ENCODE measurements around the gene CWC27.

Gene CWC27

GRCh38 chr5:64939772-64940510 is 171.2 kb downstream of the CWC27 start (continued):
- TF ChIP-seq TCF7L2 (IDR thresholded peaks at IDR 0.05; ENCODE audit: borderline replicate concordance, low read depth, low read length) (no peak), ZNF768 (tag by site-specific recombination; IDR thresholded peaks at IDR 0.05) (no peak), SCRT2 (tag by site-specific recombination; IDR thresholded peaks at IDR 0.05) (no peak), ZNF114 (tag by site-specific recombination; IDR thresholded peaks at IDR 0.05) (no peak), ZBTB17 (tag by site-specific recombination; IDR thresholded peaks at IDR 0.05) (peak; percentile 56; the same call in 1 of the 2 replicates), ZNF707 (tag by site-specific recombination; IDR thresholded peaks at IDR 0.05) (no peak), ZNF391 (tag by site-specific recombination; IDR thresholded peaks at IDR 0.05; ENCODE audit: borderline replicate concordance, low read depth) (no peak), ZNF132 (tag by site-specific recombination; IDR thresholded peaks at IDR 0.05; ENCODE audit: borderline replicate concordance) (no peak), SP3 (tag by site-specific recombination; IDR thresholded peaks at IDR 0.05) (0 out of 2 replicates have a peak, but pooled peaks have one; percentile 24), ZFHX2 (tag by site-specific recombination; conservative IDR thresholded peaks at IDR 0.05) (peak; percentile 75), ZNF239 (tag by site-specific recombination; IDR thresholded peaks at IDR 0.05) (no peak), ZNF747 (tag by site-specific recombination; IDR thresholded peaks at IDR 0.05) (no peak), ZNF23 (tag by site-specific recombination; IDR thresholded peaks at IDR 0.05; ENCODE audit: borderline replicate concordance) (no peak), ZNF354C (tag by site-specific recombination; IDR thresholded peaks at IDR 0.05; ENCODE audit: borderline replicate concordance, low read depth) (no peak), ZNF341 (tag by site-specific recombination; IDR thresholded peaks at IDR 0.05; ENCODE audit: low read depth) (peak; percentile 71), ZNF404 (tag by site-specific recombination; IDR thresholded peaks at IDR 0.05) (no peak), ZNF211 (tag by site-specific recombination; IDR thresholded peaks at IDR 0.05; ENCODE audit: low read depth) (no peak), ZNF654 (tag by site-specific recombination; IDR thresholded peaks at IDR 0.05; ENCODE audit: low read depth) (no peak), ZNF692 (tag by site-specific recombination; IDR thresholded peaks at IDR 0.05) (no peak), BCL11A (tag by site-specific recombination; IDR thresholded peaks at IDR 0.05; ENCODE audit: low read depth) (no peak), BCL11B (tag by site-specific recombination; IDR thresholded peaks at IDR 0.05; ENCODE audit: low read depth) (no peak)
- TF ChIP-seq, protein P1, sequence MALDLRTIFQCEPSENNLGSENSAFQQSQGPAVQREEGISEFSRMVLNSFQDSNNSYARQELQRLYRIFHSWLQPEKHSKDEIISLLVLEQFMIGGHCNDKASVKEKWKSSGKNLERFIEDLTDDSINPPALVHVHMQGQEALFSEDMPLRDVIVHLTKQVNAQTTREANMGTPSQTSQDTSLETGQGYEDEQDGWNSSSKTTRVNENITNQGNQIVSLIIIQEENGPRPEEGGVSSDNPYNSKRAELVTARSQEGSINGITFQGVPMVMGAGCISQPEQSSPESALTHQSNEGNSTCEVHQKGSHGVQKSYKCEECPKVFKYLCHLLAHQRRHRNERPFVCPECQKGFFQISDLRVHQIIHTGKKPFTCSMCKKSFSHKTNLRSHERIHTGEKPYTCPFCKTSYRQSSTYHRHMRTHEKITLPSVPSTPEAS (tag by site-specific recombination; IDR thresholded peaks at IDR 0.05): no peak
- TF ChIP-seq, protein P2, sequence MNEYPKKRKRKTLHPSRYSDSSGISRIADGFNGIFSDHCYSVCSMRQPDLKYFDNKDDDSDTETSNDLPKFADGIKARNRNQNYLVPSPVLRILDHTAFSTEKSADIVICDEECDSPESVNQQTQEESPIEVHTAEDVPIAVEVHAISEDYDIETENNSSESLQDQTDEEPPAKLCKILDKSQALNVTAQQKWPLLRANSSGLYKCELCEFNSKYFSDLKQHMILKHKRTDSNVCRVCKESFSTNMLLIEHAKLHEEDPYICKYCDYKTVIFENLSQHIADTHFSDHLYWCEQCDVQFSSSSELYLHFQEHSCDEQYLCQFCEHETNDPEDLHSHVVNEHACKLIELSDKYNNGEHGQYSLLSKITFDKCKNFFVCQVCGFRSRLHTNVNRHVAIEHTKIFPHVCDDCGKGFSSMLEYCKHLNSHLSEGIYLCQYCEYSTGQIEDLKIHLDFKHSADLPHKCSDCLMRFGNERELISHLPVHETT (tag by site-specific recombination; IDR thresholded peaks at IDR 0.05): no peak
- TF ChIP-seq, protein P3, sequence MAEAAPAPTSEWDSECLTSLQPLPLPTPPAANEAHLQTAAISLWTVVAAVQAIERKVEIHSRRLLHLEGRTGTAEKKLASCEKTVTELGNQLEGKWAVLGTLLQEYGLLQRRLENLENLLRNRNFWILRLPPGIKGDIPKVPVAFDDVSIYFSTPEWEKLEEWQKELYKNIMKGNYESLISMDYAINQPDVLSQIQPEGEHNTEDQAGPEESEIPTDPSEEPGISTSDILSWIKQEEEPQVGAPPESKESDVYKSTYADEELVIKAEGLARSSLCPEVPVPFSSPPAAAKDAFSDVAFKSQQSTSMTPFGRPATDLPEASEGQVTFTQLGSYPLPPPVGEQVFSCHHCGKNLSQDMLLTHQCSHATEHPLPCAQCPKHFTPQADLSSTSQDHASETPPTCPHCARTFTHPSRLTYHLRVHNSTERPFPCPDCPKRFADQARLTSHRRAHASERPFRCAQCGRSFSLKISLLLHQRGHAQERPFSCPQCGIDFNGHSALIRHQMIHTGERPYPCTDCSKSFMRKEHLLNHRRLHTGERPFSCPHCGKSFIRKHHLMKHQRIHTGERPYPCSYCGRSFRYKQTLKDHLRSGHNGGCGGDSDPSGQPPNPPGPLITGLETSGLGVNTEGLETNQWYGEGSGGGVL (tag by site-specific recombination; IDR thresholded peaks at IDR 0.05): peak; percentile 84
- TF ChIP-seq, protein P4, sequence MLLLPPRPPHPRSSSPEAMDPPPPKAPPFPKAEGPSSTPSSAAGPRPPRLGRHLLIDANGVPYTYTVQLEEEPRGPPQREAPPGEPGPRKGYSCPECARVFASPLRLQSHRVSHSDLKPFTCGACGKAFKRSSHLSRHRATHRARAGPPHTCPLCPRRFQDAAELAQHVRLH (tag by site-specific recombination; IDR thresholded peaks at IDR 0.05): no peak
- TF ChIP-seq, protein P5, sequence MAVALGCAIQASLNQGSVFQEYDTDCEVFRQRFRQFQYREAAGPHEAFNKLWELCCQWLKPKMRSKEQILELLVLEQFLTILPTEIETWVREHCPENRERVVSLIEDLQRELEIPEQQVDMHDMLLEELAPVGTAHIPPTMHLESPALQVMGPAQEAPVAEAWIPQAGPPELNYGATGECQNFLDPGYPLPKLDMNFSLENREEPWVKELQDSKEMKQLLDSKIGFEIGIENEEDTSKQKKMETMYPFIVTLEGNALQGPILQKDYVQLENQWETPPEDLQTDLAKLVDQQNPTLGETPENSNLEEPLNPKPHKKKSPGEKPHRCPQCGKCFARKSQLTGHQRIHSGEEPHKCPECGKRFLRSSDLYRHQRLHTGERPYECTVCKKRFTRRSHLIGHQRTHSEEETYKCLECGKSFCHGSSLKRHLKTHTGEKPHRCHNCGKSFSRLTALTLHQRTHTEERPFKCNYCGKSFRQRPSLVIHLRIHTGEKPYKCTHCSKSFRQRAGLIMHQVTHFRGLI (tag by site-specific recombination; IDR thresholded peaks at IDR 0.05): 0 out of 2 replicates have a peak, but pooled peaks have one; percentile 43
- TF ChIP-seq, protein P6, sequence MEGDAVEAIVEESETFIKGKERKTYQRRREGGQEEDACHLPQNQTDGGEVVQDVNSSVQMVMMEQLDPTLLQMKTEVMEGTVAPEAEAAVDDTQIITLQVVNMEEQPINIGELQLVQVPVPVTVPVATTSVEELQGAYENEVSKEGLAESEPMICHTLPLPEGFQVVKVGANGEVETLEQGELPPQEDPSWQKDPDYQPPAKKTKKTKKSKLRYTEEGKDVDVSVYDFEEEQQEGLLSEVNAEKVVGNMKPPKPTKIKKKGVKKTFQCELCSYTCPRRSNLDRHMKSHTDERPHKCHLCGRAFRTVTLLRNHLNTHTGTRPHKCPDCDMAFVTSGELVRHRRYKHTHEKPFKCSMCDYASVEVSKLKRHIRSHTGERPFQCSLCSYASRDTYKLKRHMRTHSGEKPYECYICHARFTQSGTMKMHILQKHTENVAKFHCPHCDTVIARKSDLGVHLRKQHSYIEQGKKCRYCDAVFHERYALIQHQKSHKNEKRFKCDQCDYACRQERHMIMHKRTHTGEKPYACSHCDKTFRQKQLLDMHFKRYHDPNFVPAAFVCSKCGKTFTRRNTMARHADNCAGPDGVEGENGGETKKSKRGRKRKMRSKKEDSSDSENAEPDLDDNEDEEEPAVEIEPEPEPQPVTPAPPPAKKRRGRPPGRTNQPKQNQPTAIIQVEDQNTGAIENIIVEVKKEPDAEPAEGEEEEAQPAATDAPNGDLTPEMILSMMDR (tag by site-specific recombination; IDR thresholded peaks at IDR 0.05): peak; percentile 29; the same call in 1 of the 2 replicates
- TF ChIP-seq, protein P7, sequence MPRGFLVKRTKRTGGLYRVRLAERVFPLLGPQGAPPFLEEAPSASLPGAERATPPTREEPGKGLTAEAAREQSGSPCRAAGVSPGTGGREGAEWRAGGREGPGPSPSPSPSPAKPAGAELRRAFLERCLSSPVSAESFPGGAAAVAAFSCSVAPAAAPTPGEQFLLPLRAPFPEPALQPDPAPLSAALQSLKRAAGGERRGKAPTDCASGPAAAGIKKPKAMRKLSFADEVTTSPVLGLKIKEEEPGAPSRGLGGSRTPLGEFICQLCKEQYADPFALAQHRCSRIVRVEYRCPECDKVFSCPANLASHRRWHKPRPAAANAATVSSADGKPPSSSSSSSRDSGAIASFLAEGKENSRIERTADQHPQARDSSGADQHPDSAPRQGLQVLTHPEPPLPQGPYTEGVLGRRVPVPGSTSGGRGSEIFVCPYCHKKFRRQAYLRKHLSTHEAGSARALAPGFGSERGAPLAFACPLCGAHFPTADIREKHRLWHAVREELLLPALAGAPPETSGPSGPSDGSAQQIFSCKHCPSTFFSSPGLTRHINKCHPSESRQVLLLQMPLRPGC (tag by site-specific recombination; IDR thresholded peaks at IDR 0.05): no peak
